D721Med (cell line): ENCODE data around the gene PID1.

Source experiments
- DNase-seq: peaks from one replicate; pipeline ENCODE4 v3.0.0; 2011; ENCODE audit warnings: low spot score; ENCODE audit not compliant: insufficient read length
- FAIRE-seq: peaks from 2 replicates; lab custom pipeline; 2011; peaks lifted over from hg19 to GRCh38; lab: Jason Lieb, UNC
- TF ChIP-seq, protein P1 (sequence below): IDR thresholded peaks from 2 replicates; pipeline ENCODE4 v1.5.1; 2012; ENCODE audit warnings: mild to moderate bottlenecking, control low read depth; ENCODE audit not compliant: insufficient read depth; ENCODE audit errors: missing control alignments

PID1 gene

DNA sequence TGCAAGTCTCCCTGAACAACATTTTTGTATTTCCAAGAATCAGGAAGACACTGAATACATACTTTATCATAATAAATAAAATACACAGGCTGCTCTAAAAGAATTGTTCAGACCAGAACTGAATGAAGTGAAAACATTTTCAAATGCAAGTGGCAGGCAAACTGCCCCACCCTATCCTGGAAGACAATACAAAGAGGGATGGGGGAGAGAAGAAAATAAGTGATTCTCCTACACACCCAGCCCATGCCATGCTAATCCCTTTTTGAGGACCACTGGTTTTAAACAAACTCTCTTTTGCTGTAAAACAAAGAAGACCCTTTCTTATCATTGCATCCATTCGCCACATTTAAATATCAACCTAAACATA lies 95.6 kb downstream of the PID1 start:
- DNase-seq (no peak), FAIRE-seq (no peak)
- TF ChIP-seq, protein P1, sequence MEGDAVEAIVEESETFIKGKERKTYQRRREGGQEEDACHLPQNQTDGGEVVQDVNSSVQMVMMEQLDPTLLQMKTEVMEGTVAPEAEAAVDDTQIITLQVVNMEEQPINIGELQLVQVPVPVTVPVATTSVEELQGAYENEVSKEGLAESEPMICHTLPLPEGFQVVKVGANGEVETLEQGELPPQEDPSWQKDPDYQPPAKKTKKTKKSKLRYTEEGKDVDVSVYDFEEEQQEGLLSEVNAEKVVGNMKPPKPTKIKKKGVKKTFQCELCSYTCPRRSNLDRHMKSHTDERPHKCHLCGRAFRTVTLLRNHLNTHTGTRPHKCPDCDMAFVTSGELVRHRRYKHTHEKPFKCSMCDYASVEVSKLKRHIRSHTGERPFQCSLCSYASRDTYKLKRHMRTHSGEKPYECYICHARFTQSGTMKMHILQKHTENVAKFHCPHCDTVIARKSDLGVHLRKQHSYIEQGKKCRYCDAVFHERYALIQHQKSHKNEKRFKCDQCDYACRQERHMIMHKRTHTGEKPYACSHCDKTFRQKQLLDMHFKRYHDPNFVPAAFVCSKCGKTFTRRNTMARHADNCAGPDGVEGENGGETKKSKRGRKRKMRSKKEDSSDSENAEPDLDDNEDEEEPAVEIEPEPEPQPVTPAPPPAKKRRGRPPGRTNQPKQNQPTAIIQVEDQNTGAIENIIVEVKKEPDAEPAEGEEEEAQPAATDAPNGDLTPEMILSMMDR, result no peak

DNA sequence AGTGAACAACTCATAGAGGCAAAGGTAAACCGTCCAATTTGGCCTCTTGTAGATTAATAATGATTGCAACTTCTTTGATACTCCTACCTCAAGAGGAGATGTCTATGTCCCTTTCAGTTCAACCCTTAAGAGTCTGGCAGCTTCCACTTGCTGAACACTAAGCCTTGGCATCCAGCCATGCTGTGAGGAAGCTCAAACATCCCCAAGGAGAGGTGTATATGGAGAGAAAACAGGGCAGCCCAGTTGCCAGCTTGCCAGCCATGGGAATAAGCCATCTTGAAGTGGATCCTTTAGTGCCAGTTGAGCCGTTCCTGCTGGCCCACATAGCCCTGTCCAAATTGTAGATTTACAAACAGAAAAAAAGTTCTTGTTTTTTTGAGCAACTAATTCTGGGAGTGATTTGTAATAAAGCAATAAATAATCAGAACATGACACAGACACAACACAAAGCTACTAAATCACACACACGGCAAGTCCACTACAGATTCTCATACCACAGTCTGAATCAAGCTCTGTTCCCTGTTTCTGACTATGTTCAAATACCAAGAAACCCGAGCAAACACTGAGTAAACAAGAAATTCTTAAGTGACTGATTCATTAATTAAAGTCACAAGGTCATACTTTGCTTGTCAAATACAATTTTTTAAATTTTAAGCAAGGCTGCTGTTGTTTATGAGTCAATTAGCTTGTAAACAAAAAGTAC lies 96.1 kb downstream of the PID1 start:
- TF ChIP-seq, protein P1, result no peak
- FAIRE-seq (no peak), DNase-seq (no peak)

DNA sequence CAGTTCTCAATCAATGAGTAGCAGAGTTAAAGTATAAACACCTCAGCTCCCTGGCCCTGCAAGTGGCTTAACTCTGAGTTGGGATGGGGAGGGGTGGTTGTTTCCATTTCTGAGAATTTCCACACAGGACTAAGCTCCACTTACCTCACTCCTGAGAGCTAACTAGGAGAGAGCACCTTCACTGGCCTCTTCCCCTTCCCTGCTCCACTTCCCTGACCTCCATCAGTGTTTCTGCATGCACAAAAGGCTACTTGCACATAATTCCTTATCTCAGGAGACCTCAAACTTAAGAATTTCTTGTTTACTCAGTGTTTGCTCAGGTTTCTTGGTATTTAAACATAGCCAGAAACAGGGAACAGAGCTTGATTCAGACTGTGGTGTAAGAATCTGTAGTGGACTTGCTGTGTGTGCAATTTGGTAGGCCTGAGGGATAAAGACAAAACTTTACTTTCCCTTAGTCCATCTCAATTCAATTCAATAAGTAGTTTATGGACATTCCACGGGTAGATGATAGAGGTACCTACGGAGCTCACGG lies 97.2 kb downstream of the PID1 start:
- no peak for FAIRE-seq
- TF ChIP-seq, protein P1, result no peak

DNA sequence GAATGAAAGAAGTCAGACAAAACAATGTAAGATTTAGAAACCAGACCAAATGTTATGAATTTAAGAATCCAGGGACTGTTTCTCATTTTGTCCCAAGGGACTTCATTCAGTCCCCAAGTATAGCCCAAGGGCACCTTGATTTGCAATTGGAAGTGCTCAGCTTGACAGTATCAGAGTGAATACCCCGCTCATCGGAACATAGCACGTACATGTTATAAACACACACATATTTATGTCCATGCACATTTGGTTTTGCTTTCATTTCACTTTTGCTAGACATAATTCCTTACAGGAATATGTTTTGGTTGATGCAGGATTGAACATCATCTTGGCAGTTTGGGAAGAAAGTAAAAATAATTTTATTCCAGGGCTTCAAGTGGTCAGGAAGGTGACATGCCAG lies 100.2 kb downstream of the PID1 start:
- no peak for DNase-seq
- TF ChIP-seq, protein P1, result no peak
- FAIRE-seq, result no peak

More for the DNA sequence above, 97.2 kb downstream of the PID1 start:
- no peak for DNase-seq

DNA sequence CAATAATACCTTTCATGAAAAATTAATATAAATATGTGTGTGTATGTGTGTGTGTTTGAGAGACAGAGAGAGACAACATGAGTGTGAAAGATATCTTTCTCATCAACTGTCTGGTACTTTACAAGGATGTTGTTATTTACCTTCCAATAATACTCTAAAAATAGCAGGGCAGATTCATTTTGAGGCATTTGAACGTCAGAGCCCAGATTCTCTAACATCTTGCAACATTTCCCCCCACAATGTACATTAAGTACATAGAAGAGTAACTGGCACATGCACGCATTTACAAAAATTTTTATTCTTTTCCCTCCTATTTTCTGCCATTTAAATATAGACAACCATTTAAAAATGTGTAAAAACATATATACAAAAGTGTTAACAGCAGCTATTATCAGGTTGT lies 100.9 kb downstream of the PID1 start:
- TF ChIP-seq, protein P1, result no peak
- DNase-seq, result no peak
- FAIRE-seq, result no peak

DNA sequence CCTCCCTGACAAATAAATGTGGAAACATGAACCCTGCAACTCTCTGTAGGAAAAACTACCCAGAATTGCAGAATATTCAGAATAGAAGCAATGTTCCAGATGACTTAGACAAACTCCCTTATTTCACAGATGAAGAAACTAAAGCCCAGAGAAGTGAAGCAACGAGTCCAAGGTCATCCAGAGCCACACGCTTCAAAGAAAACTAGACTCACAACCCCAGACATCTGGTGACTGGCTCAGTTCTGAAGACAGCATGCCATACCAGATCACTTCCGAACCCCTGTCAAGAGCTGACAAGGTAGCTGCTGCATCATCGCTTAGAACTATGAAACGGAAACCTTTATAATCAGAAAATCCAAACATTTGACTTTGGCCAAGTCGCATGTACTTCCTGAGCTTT lies 101.3 kb downstream of the PID1 start:
- FAIRE-seq (no peak), DNase-seq (no peak)
- TF ChIP-seq, protein P1, result no peak

DNA sequence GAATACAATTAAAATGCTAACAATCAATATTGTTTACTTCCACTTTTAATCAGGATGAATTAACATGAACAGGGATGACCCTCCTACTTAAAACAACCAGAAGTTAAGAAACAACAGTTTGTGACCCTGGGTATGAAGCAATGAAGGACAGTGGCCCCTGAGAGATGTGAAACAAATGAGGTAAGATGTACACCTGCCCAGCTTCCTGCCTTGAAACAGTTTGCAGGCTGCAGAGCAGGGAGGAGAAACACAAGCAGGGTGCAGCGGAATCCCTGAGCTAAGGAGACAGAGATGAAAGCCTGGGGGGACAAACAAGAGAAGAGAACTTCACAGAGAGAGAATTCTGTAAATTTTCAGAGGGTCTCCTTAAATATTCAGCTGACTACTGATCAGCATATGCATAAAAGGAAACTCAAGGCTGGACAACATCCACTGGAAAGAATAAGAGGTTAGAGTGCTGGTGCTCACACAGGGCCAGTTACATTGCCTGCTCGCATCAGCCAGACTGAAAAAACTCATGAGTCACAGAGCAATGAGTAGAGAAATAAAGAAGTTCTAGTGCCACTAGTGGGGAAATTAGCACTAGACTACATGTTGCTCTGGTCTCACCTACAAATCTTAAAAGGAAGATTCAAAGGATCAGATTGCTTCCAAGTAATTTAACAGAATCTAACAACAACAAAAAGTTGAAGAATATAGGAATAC lies 106.4 kb downstream of the PID1 start:
- TF ChIP-seq, protein P1, result no peak
- no peak for FAIRE-seq
- DNase-seq, result no peak
